Astrocyte of the cerebellum (primary cell): ENCODE measurements around the gene NAPB.

Experiments
- DNase-seq: peaks from one replicate; pipeline ENCODE4 v3.0.0-alpha.2; 2011; ENCODE audit warnings: low read depth
- H3K4me3 ChIP-seq: 2 replicates; pipeline ENCODE4 v1.5.1; 2011; ENCODE audit warnings: mild to moderate bottlenecking, low read depth, low read length, moderate library complexity
- CTCF ChIP-seq: IDR thresholded peaks from 2 replicates; pipeline ENCODE4 v1.5.1; 2012; ENCODE audit warnings: low read length, low read depth, moderate library complexity, mild to moderate bottlenecking; ENCODE audit errors: missing control alignments
- in situ Hi-C: cut with HindIII; loops from 2 replicates; pipeline ENCODE4 v1.10.0; 2017; ENCODE audit warnings: low sequenced_read_pairs

Gene NAPB

GRCh38 chr20:23361119-23361475 is 60.2 kb downstream of the NAPB start:
- peak overlapping the region; percentile 67 for H3K4me3 ChIP-seq
- TF ChIP-seq CTCF = no peak
- in situ Hi-C loops = no loop called here
- DNase-seq = no peak

GRCh38 chr20:23360531-23360930 is 60.8 kb downstream of the NAPB start:
- no peak for DNase-seq
- no peak for TF ChIP-seq CTCF
- in situ Hi-C loops = no loop called here
- no peak overlapping the region for H3K4me3 ChIP-seq

GRCh38 chr20:23358923-23359593 is 62.2 kb downstream of the NAPB start:
- in situ Hi-C loops = no loop called here
- DNase-seq = no peak
- no peak overlapping the region for H3K4me3 ChIP-seq
- no peak for TF ChIP-seq CTCF

GRCh38 chr20:23358563-23358906 is 62.8 kb downstream of the NAPB start:
- H3K4me3 ChIP-seq = peak overlapping the region; percentile 54
- in situ Hi-C loops = no loop called here
- no peak for DNase-seq
- TF ChIP-seq CTCF = no peak

DNA sequence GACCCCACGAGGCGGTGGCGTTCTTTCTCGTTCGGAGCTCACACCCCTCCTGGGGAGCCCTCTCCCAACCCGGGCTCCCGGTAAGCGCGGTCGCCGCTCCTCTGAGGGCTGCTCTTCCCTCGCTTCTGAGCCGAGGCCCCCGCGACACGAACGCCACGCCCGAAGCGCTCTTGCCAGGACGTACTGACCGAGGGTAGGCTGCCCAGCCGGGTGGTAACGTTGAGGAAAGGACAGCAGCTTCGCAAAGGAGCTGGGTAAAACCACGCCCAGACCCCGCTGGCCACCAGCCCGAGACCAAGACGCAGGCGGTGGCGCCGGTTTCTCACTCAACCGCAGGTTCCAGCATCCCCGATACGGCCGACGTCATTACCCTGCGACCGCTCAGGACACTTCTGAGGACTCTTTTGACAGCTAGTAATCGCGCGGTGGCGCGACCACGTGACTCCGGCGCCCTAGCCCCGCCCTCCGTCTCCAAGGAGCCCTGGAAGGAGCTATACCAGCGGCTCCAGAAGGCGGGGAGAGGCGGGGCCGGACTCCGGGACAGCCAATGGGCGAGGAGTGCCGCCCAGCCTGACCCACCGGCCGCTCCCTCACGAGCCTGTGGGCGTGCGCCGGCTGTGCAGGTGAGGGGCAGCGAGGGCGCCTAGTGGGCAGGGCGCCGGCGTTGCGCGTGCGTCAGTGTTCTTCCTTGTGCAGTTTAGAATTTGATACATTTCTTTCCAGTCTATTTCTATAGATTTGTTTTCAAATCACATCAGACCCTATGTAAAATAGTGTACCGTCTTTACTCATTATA is 63.3 kb downstream of the NAPB start:
- in situ Hi-C loops = no loop called here
- TF ChIP-seq CTCF = no peak
- peak; percentile 99 for DNase-seq
- peak overlapping the region; percentile 54 for H3K4me3 ChIP-seq

DNA sequence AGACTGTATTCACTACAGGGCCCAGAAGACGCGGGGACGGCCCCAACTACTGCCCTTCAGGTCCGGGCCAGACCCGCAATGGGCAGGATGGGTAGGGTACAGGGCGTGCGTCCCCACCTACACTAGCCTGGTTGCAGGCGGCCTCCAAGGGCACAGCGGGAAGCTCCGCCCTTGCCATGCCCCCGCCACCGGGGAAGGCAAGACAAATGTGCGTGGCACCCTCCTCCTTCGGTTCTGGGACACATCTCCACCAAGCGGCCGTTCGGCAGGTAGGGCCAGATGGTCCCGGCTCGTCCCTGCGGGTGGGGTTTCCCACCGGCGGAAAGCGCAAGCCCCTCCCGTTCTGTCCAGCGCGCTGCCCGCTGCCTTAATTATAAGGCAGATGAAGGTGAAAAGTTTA is 65.1 kb downstream of the NAPB start:
- no peak overlapping the region for H3K4me3 ChIP-seq
- TF ChIP-seq CTCF = no peak
- DNase-seq = no peak
- in situ Hi-C loops = no loop called here
